IMR-90 (cell line): Measurements from ENCODE around the gene UBE2C. TPM values are rescaled to one million over a fixed set of nuclear protein-coding genes. Genes with fewer than 3 reads are reported as not detected.

ENCODE experiments used
- ATAC-seq: fragments of 200-7000 bp; cut with Tn5 transposase; 2 replicates; pipeline ENCODE4 v1.9.1; 2020; ENCODE audit warnings: low read depth, mild to moderate bottlenecking, moderate library complexity
- BruUV-seq: library from RNA; stranded (reverse); fragments of 400-500 nt; replicated peaks from 2 replicates; lab custom pipeline; 2021; lab: Mats Ljungman, UMichigan
- CTCF ChIA-PET: fragments of 300-600 bp; formaldehyde crosslinking; extraction: SDS; loops from one replicate; lab custom pipeline; 2021; ENCODE audit warnings: antibody characterized with exemption; lab: Yijun Ruan, JAX
- POLR2A ChIA-PET: fragments of 300-600 bp; sonication (Branson Sonifier 250); formaldehyde crosslinking; loops from one replicate; lab custom pipeline; 2022; ENCODE audit warnings: antibody characterized with exemption; ENCODE audit not compliant: unreplicated experiment; lab: Charles Lee
- DNase-seq: peaks from one replicate; pipeline ENCODE4 v3.0.0; 2013
- H2AFZ ChIP-seq: replicated peaks from 2 replicates; pipeline ENCODE3; 2013; ENCODE audit warnings: low read length, mild to moderate bottlenecking; ENCODE audit not compliant: poor library complexity
- H2AK5ac ChIP-seq: 2 replicates; pipeline ENCODE4 v1.6.1; 2013; ENCODE audit warnings: low read depth, low read length, inconsistent platforms
- H2AK9ac ChIP-seq: replicated peaks from 2 replicates; pipeline ENCODE3; 2013; ENCODE audit warnings: mild to moderate bottlenecking, low read depth, low read length, moderate library complexity; ENCODE audit not compliant: poor library complexity
- H2BK120ac ChIP-seq: 2 replicates; pipeline ENCODE4 v1.6.1; 2013; ENCODE audit warnings: low read depth, low read length, inconsistent platforms
- H2BK15ac ChIP-seq: 3 replicates; pipeline ENCODE4 v1.6.1; 2013; ENCODE audit warnings: low read depth, low read length, inconsistent platforms
- H2BK20ac ChIP-seq: 2 replicates; pipeline ENCODE4 v1.6.1; 2013; ENCODE audit warnings: low read depth, mild to moderate bottlenecking, inconsistent platforms, low read length, moderate library complexity
- H2BK5ac ChIP-seq: 2 replicates; pipeline ENCODE4 v1.6.1; 2013; ENCODE audit warnings: mild to moderate bottlenecking, low read depth, low read length, inconsistent platforms; ENCODE audit not compliant: poor library complexity, severe bottlenecking
- H3K14ac ChIP-seq: replicated peaks from 2 replicates; pipeline ENCODE4 v1.6.1; 2013; ENCODE audit warnings: low read depth, low read length, inconsistent platforms
- H3K18ac ChIP-seq: 2 replicates; pipeline ENCODE4 v1.6.1; 2013; ENCODE audit warnings: low read depth, low read length, control low read depth
- H3K23ac ChIP-seq: 2 replicates; pipeline ENCODE4 v1.6.1; 2013; ENCODE audit warnings: low read depth, low read length, inconsistent platforms
- H3K27ac ChIP-seq: 2 replicates; pipeline ENCODE4 v1.5.1; 2013; ENCODE audit warnings: mild to moderate bottlenecking, control low read depth, low read length; ENCODE audit not compliant: insufficient read depth
- H3K27me3 ChIP-seq: 2 replicates; pipeline ENCODE4 v1.6.1; 2013; ENCODE audit warnings: low read length; ENCODE audit not compliant: control insufficient read depth, insufficient read depth
- H3K36me3 ChIP-seq: 2 replicates; pipeline ENCODE4 v1.6.1; 2013; ENCODE audit warnings: low read length, mixed read lengths; ENCODE audit not compliant: control insufficient read depth, insufficient read depth
- H3K4ac ChIP-seq: 2 replicates; pipeline ENCODE4 v1.6.1; 2013; ENCODE audit warnings: low read depth, low read length, inconsistent platforms
- H3K4me1 ChIP-seq: 2 replicates; pipeline ENCODE4 v1.6.1; 2013; ENCODE audit warnings: low read length, mixed read lengths; ENCODE audit not compliant: control insufficient read depth, insufficient read depth
- H3K4me2 ChIP-seq: 2 replicates; pipeline ENCODE4 v1.6.1; 2013; ENCODE audit warnings: low read depth, mild to moderate bottlenecking, control low read depth, low read length, moderate library complexity
- H3K4me3 ChIP-seq: 2 replicates; pipeline ENCODE4 v1.5.1; 2013; ENCODE audit warnings: low read depth, mild to moderate bottlenecking, control low read depth, low read length, moderate library complexity; ENCODE audit not compliant: insufficient read depth
- H3K56ac ChIP-seq: 2 replicates; pipeline ENCODE4 v1.6.1; 2013; ENCODE audit warnings: low read length, inconsistent platforms; ENCODE audit not compliant: insufficient read depth; ENCODE audit errors: extremely low read depth
- H3K79me1 ChIP-seq, 2 experiments: 2 replicates each; pipeline ENCODE4 v1.6.1; 2013; ENCODE audit warnings: low read length in 2 of 2, inconsistent platforms in 1 of 2, low read depth in 1 of 2
- H3K9ac ChIP-seq: 2 replicates; pipeline ENCODE4 v1.6.1; 2013; ENCODE audit warnings: low read depth, low read length, control low read depth
- H3K9me1 ChIP-seq: 2 replicates; pipeline ENCODE4 v1.6.1; 2013; ENCODE audit warnings: low read length, inconsistent platforms; ENCODE audit not compliant: insufficient read depth
- H3K9me3 ChIP-seq: 2 replicates; pipeline ENCODE4 v1.6.1; 2013; ENCODE audit warnings: low read length; ENCODE audit not compliant: control insufficient read depth, insufficient read depth
- H4K20me1 ChIP-seq: 2 replicates; pipeline ENCODE4 v1.6.1; 2013; ENCODE audit warnings: low read length, inconsistent platforms; ENCODE audit not compliant: insufficient read depth
- H4K5ac ChIP-seq: 2 replicates; pipeline ENCODE4 v1.6.1; 2013; ENCODE audit warnings: mild to moderate bottlenecking, low read depth, low read length, control low read depth
- H4K8ac ChIP-seq, 2 experiments: 2 replicates each; pipeline ENCODE4 v1.6.1; 2013; ENCODE audit warnings: low read depth in 2 of 2, low read length in 2 of 2, control low read depth in 1 of 2, inconsistent platforms in 1 of 2
- H4K91ac ChIP-seq: 2 replicates; pipeline ENCODE4 v1.6.1; 2013; ENCODE audit warnings: low read depth, low read length, inconsistent platforms; ENCODE audit not compliant: insufficient read depth
- RAD21 ChIP-seq: IDR thresholded peaks from 2 replicates; pipeline ENCODE4 v1.6.1; 2012; ENCODE audit warnings: low read length, improper control_type of control experiment
- RCOR1 ChIP-seq: IDR thresholded peaks from 2 replicates; pipeline ENCODE4 v1.6.1; 2012; ENCODE audit warnings: mild to moderate bottlenecking, low read length, improper control_type of control experiment; ENCODE audit not compliant: insufficient replicate concordance
- WGBS, 2 experiments: methylation state at CpG; one replicate each; pipeline versions ENCODE4 v1.1.5 to v1.1.7; 2013; ENCODE audit warnings: missing lambda C conversion rate in 2 of 2; ENCODE audit not compliant: insufficient read length in 1 of 2; ENCODE audit errors: extremely low coverage in 2 of 2; 5-methylcytosine and 5-hydroxymethylcytosine counted together
- dilution Hi-C: fragments of 300-500 bp; cut with HindIII; formaldehyde crosslinking; loops from one replicate; pipeline ENCODE4 v1.14.3; 2018; ENCODE audit warnings: low sequenced_read_pairs; ENCODE audit not compliant: unreplicated experiment
- in situ Hi-C: fragments of 300-500 bp; cut with MboI; formaldehyde crosslinking; loops from 3 replicates; pipeline ENCODE4 v1.14.3; 2019; ENCODE audit warnings: low sequenced_read_pairs, inconsistent platforms, mixed read lengths
- intact Hi-C: fragments of 100-400 bp; cut with micrococcal nuclease; formaldehyde crosslinking; loops from 2 replicates; pipeline ENCODE4 v1.10.0; 2022
- polyA plus RNA-seq, 3 experiments: library from polyadenylated mRNA; depleted of rRNA; stranded (reverse); fragments of >200 nt; gene quantifications; 2 replicates each; pipeline ENCODE4 v1.2.3, GENCODE V29; 2012; ENCODE audit warnings: low replicate concordance in 1 of 3
- total RNA-seq: library from RNA; depleted of rRNA; stranded (reverse); fragments of >200 nt; gene quantifications from 2 replicates; pipeline ENCODE4 v1.2.3, GENCODE V29; 2012
- TF ChIP-seq, protein P1 (sequence below): fragments of 150-350 bp; IDR thresholded peaks from 2 replicates; pipeline ENCODE4 v1.6.1; 2017; ENCODE audit warnings: mild to moderate bottlenecking, antibody characterized with exemption, low read length, low read depth
- TF ChIP-seq, protein P2 (sequence below): conservative IDR thresholded peaks from 2 replicates; pipeline ENCODE4 v1.5.1; 2012; ENCODE audit warnings: mild to moderate bottlenecking, low read depth, low read length, improper control_type of control experiment

UBE2C gene
- total and polyA plus RNA-seq, 2 of the 4 experiments (the other 2 are of a cell fraction) = 43.4 to 120 TPM

DNA sequence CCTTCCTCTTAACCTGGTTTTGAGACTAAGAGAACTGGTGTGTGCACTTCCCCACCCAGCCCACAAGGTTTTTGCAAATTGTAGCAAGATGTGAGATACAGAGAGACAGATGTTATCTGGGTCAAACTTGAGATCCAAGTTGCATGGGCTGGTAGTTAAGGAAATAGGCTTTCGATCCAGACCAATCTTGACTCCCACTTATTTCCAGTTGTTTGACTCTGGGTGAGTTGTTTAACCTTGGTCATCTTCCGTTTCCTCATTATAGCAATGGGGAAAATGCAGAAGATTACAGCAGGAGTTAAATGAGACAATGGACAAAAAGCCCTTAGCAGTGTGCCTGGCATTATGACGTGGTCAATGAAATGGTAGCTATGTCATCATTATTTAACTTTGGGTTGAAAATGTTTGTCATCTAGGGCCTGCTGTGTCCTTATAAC is 22.9 kb downstream of the UBE2C start:
- Histone ChIP-seq H2AK5ac (no peak overlapping the region), H4K8ac (peak overlapping the region in 1 of 2 experiments; percentile 8; a peak in 1 of 4 replicates), H4K5ac (no peak overlapping the region), H3K56ac (no peak overlapping the region), H3K27ac (no peak overlapping the region), H3K4me2 (peak overlapping the region; percentile 98), H3K4me1 (peaks cover 18% of the 10 kb centered on the region), H3K4me3 (no peak overlapping the region), H2BK120ac (no peak overlapping the region), H3K36me3 (peaks cover 14% of the 10 kb centered on the region), H2BK20ac (no peak overlapping the region), H4K91ac (no peak overlapping the region), H3K9ac (peak overlapping the region; percentile 37; the same call in 1 of the 2 replicates), H2AFZ (no peak overlapping the region), H4K20me1 (no peaks in the 10 kb centered on the region), H2BK15ac (no peak overlapping the region), H2AK9ac (peak overlapping the region; percentile 23), H2BK5ac (no peak overlapping the region), H3K9me3 (no peaks in the 10 kb centered on the region), H3K27me3 (no peaks in the 10 kb centered on the region), H3K79me1 (peaks cover 15 to 27% of the 10 kb centered on the region in 2 experiments), H3K9me1 (peaks cover 17% of the 10 kb centered on the region), H3K14ac (peak overlapping the region; percentile 1; the same call in 1 of the 2 replicates), H3K4ac (no peak overlapping the region), H3K18ac (no peak overlapping the region), H3K23ac (peak overlapping the region; percentile 68; the same call in 1 of the 2 replicates)
- intact Hi-C loops (loop anchor here (10.0 kb wide), 1 partner anchor 99 kb away; the partner anchor contains the start of gene PCIF1), in situ Hi-C loops (no loop called here), dilution Hi-C loops (no loop called here)
- DNase-seq (no peak), ATAC-seq (no peak)
- TF ChIP-seq RCOR1 (no peak), RAD21 (no peak)
- TF ChIP-seq, protein P1, sequence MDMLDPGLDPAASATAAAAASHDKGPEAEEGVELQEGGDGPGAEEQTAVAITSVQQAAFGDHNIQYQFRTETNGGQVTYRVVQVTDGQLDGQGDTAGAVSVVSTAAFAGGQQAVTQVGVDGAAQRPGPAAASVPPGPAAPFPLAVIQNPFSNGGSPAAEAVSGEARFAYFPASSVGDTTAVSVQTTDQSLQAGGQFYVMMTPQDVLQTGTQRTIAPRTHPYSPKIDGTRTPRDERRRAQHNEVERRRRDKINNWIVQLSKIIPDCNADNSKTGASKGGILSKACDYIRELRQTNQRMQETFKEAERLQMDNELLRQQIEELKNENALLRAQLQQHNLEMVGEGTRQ = no peak
- TF ChIP-seq, protein P2, sequence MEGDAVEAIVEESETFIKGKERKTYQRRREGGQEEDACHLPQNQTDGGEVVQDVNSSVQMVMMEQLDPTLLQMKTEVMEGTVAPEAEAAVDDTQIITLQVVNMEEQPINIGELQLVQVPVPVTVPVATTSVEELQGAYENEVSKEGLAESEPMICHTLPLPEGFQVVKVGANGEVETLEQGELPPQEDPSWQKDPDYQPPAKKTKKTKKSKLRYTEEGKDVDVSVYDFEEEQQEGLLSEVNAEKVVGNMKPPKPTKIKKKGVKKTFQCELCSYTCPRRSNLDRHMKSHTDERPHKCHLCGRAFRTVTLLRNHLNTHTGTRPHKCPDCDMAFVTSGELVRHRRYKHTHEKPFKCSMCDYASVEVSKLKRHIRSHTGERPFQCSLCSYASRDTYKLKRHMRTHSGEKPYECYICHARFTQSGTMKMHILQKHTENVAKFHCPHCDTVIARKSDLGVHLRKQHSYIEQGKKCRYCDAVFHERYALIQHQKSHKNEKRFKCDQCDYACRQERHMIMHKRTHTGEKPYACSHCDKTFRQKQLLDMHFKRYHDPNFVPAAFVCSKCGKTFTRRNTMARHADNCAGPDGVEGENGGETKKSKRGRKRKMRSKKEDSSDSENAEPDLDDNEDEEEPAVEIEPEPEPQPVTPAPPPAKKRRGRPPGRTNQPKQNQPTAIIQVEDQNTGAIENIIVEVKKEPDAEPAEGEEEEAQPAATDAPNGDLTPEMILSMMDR = no peak
- no CpG with 5 or more reads among the region's 3 CpGs for whole genome bisulfite sequencing, 2 experiments
- CTCF ChIA-PET = interaction anchor here (1.7 kb wide), 1 partner anchor 135 kb away, joined by 3 read pairs; no protein-coding TSS in a partner anchor
- no TSS peak for BruUV-seq
- POLR2A ChIA-PET = no interaction called here
